K562 (cell line): Measurements from ENCODE around the gene FTO. TPM values are rescaled to one million over a fixed set of nuclear protein-coding genes. Genes with fewer than 3 reads are reported as not detected.

Experiments
- CLOCK ChIP-seq: fragments of 250-450 bp; sonication (Bioruptor Pico); IDR thresholded peaks from 2 replicates; pipeline ENCODE4 v1.4.0; 2020; ENCODE audit warnings: mild to moderate bottlenecking, moderate library complexity, borderline replicate concordance
- ESRRB ChIP-seq: fragments of 250-450 bp; sonication (Bioruptor Pico); IDR thresholded peaks from 2 replicates; pipeline ENCODE4 v1.5.0; 2020; ENCODE audit warnings: mild to moderate bottlenecking, moderate library complexity, borderline replicate concordance
- RAD51 ChIP-seq: fragments of 450-650 bp; IDR thresholded peaks from 2 replicates; pipeline ENCODE4 v1.7.1; 2016; ENCODE audit warnings: low read depth, mild to moderate bottlenecking, borderline replicate concordance
- SAFB ChIP-seq: fragments of 200-400 bp; formaldehyde crosslinking; IDR thresholded peaks from 2 replicates; pipeline ENCODE4 v1.6.1; 2017; ENCODE audit warnings: low read depth, low read length, borderline replicate concordance
- ZNF583 ChIP-seq: fragments of 250-450 bp; sonication (Bioruptor Pico); IDR thresholded peaks from 2 replicates; pipeline ENCODE4 v1.4.0; 2020
- polyA plus RNA-seq, 8 experiments: library from polyadenylated mRNA; depleted of rRNA in 4 of 8; stranded (reverse) in 5 of 8; unstranded in 3 of 8; fragments of >200 nt; fragmentation: Nextera tagmentation in 2 of 8; fragmentation: Illumina TruSeq in 1 of 8; extraction: Ambion mirVana in 2 of 8; extraction: Trizol in 1 of 8; gene quantifications; 2 replicates each; pipeline versions ENCODE4 v1.2.1 to v1.2.3, GENCODE V29; 2011 to 2014; ENCODE audit warnings: inconsistent platforms in 1 of 8, missing spikeins in 1 of 8
- total RNA-seq, 7 experiments: library from RNA; depleted of rRNA in 6 of 7; stranded (reverse); fragments of >200 nt in 6 of 7; fragmentation: Illumina TruSeq in 2 of 7; extraction: Trizol in 2 of 7; gene quantifications; 2 replicates each; pipeline versions ENCODE4 v1.2.1 to v1.2.3, GENCODE V29; 2011 to 2021; ENCODE audit warnings: low replicate concordance in 1 of 7
- TF ChIP-seq, protein P1 (sequence below): fragments of 150-350 bp; IDR thresholded peaks from 2 replicates; pipeline ENCODE4 v1.6.1; 2014; ENCODE audit warnings: low read depth, mild to moderate bottlenecking, low read length, borderline replicate concordance

The FTO gene
- total and polyA plus RNA-seq, 9 of the 15 experiments (the other 6 are each of a cell fraction or from before 2014, with no cell fraction given), result 11.3 to 27.7 (median 25.5) TPM

- TF ChIP-seq CLOCK (CRISPR knock-in tag) (no peak), ZNF583 (CRISPR knock-in tag) (no peak), RAD51 (no peak), ESRRB (CRISPR knock-in tag) (no peak), SAFB (no peak)
- TF ChIP-seq, protein P1, sequence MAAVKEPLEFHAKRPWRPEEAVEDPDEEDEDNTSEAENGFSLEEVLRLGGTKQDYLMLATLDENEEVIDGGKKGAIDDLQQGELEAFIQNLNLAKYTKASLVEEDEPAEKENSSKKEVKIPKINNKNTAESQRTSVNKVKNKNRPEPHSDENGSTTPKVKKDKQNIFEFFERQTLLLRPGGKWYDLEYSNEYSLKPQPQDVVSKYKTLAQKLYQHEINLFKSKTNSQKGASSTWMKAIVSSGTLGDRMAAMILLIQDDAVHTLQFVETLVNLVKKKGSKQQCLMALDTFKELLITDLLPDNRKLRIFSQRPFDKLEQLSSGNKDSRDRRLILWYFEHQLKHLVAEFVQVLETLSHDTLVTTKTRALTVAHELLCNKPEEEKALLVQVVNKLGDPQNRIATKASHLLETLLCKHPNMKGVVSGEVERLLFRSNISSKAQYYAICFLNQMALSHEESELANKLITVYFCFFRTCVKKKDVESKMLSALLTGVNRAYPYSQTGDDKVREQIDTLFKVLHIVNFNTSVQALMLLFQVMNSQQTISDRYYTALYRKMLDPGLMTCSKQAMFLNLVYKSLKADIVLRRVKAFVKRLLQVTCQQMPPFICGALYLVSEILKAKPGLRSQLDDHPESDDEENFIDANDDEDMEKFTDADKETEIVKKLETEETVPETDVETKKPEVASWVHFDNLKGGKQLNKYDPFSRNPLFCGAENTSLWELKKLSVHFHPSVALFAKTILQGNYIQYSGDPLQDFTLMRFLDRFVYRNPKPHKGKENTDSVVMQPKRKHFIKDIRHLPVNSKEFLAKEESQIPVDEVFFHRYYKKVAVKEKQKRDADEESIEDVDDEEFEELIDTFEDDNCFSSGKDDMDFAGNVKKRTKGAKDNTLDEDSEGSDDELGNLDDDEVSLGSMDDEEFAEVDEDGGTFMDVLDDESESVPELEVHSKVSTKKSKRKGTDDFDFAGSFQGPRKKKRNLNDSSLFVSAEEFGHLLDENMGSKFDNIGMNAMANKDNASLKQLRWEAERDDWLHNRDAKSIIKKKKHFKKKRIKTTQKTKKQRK, result no peak
These were observed 232.6 kb downstream of the FTO start (continued) for GRCh38 chr16:53936529-53936928.
